ENCODE measurements around the gene IL31RA. TPM values are rescaled to one million over a fixed set of nuclear protein-coding genes. Genes with fewer than 3 reads are reported as not detected.
A peak's percentile ranks its signal among the peaks of the same experiment; 100 is the strongest.

Gene IL31RA

GRCh38 chr5:55965525-55965924 lies 114.4 kb downstream of the IL31RA start:
- H3K4me3 ChIP-seq (ENCODE audit: low read length), result no peak overlapping the region
- no peak overlapping the region for H3K9ac ChIP-seq (ENCODE audit: low read depth, low read length)
- peaks cover 6% of the 10 kb centered on the region for H3K4me1 ChIP-seq (ENCODE audit: control insufficient read depth, insufficient read depth, low read length)
- no peak overlapping the region for H3K4me2 ChIP-seq (ENCODE audit: low read length)
- H3K9me3 ChIP-seq (replicated peaks; ENCODE audit: low read length), result no peaks in the 10 kb centered on the region
- H3K27me3 ChIP-seq (ENCODE audit: control insufficient read depth, insufficient read depth, low read length), result no peaks in the 10 kb centered on the region
- peaks cover 59% of the 10 kb centered on the region for H3K36me3 ChIP-seq (ENCODE audit: insufficient read depth, low read length)

GRCh38 chr5:55966284-55966683 lies 115.1 kb downstream of the IL31RA start:
- H3K4me1 ChIP-seq (ENCODE audit: control insufficient read depth, insufficient read depth, low read length), result peaks cover 6% of the 10 kb centered on the region
- H3K36me3 ChIP-seq (ENCODE audit: insufficient read depth, low read length), result peaks cover 53% of the 10 kb centered on the region
- no peak overlapping the region for H3K4me2 ChIP-seq (ENCODE audit: low read length)

GRCh38 chr5:55969956-55970355 lies 118.8 kb downstream of the IL31RA start:
- Histone ChIP-seq H3K36me3 (ENCODE audit: insufficient read depth, low read length) (peaks cover 59% of the 10 kb centered on the region), H3K9ac (ENCODE audit: low read depth, low read length) (no peak overlapping the region), H3K4me3 (ENCODE audit: low read length) (no peak overlapping the region), H3K27me3 (ENCODE audit: control insufficient read depth, insufficient read depth, low read length) (no peaks in the 10 kb centered on the region), H3K4me2 (ENCODE audit: low read length) (peak overlapping the region; percentile 47), H3K9me3 (replicated peaks; ENCODE audit: low read length) (no peaks in the 10 kb centered on the region), H3K4me1 (ENCODE audit: control insufficient read depth, insufficient read depth, low read length) (peaks cover 6% of the 10 kb centered on the region)

More at GRCh38 chr5:55966284-55966683, 115.1 kb downstream of the IL31RA start:
- Histone ChIP-seq H3K27me3 (ENCODE audit: control insufficient read depth, insufficient read depth, low read length) (no peaks in the 10 kb centered on the region), H3K9me3 (replicated peaks; ENCODE audit: low read length) (no peaks in the 10 kb centered on the region), H3K4me3 (ENCODE audit: low read length) (no peak overlapping the region), H3K9ac (ENCODE audit: low read depth, low read length) (no peak overlapping the region)

Small RNA genes within 50 kb of the gene (small RNA-seq; reads per million reads assigned to genes)
- gene AC016596.1, result not detected
